DOHH2 (cell line): Measurements from ENCODE around the gene SLC7A5.

ENCODE experiments used
- H3F3A ChIP-seq: fragments of 200-600 bp; sonication (generic), shearing (Covaris generic); 2 replicates; pipeline ENCODE4 v1.6.0; 2016; ENCODE audit warnings: antibody characterized with exemption, mild to moderate bottlenecking; ENCODE audit not compliant: control insufficient read depth, insufficient read depth
- H3K27ac ChIP-seq: fragments of 200-600 bp; sonication (generic); 2 replicates; pipeline ENCODE4 v1.5.1; 2014; ENCODE audit warnings: low read depth, mild to moderate bottlenecking, low read length, moderate library complexity
- H3K27me3 ChIP-seq: fragments of 200-600 bp; sonication (generic); 2 replicates; pipeline ENCODE4 v1.6.1; 2014; ENCODE audit warnings: mild to moderate bottlenecking, low read length, mixed read lengths; ENCODE audit not compliant: control insufficient read depth
- H3K36me3 ChIP-seq: fragments of 200-600 bp; sonication (generic); 2 replicates; pipeline ENCODE4 v1.6.1; 2014; ENCODE audit warnings: mild to moderate bottlenecking, low read length, moderate library complexity, mixed read lengths; ENCODE audit not compliant: control insufficient read depth
- H3K4me1 ChIP-seq: fragments of 200-600 bp; sonication (generic); 2 replicates; pipeline ENCODE4 v1.6.1; 2014; ENCODE audit warnings: mild to moderate bottlenecking, low read length, mixed read lengths; ENCODE audit not compliant: control insufficient read depth
- H3K4me2 ChIP-seq: fragments of 200-600 bp; sonication (generic); 2 replicates; pipeline ENCODE4 v1.6.0; 2014; ENCODE audit warnings: mild to moderate bottlenecking, low read length, moderate library complexity
- H3K4me3 ChIP-seq: fragments of 200-600 bp; sonication (generic); 2 replicates; pipeline ENCODE4 v1.5.1; 2014; ENCODE audit warnings: mild to moderate bottlenecking, low read length, mixed read lengths
- H3K79me2 ChIP-seq: fragments of 200-600 bp; sonication (generic); 2 replicates; pipeline ENCODE4 v1.6.1; 2014; ENCODE audit warnings: mild to moderate bottlenecking, low read length, mixed read lengths; ENCODE audit not compliant: control insufficient read depth
- H3K9me2 ChIP-seq: fragments of 200-600 bp; sonication (generic); replicated peaks from 2 replicates; pipeline ENCODE4 v1.6.1; 2014; ENCODE audit warnings: mild to moderate bottlenecking, low read length, mixed read lengths; ENCODE audit not compliant: control insufficient read depth
- H3K9me3 ChIP-seq: fragments of 200-600 bp; sonication (generic); 2 replicates; pipeline ENCODE4 v1.6.1; 2014; ENCODE audit warnings: antibody characterized with exemption, low read length, mixed read lengths; ENCODE audit not compliant: control insufficient read depth, insufficient read depth
- H4K20me1 ChIP-seq: fragments of 200-600 bp; sonication (generic); 2 replicates; pipeline ENCODE4 v1.6.0; 2014; ENCODE audit warnings: low read depth, mild to moderate bottlenecking, antibody characterized with exemption, low read length, moderate library complexity; ENCODE audit not compliant: control insufficient read depth, insufficient read depth
- EZH2phosphoT487 ChIP-seq: fragments of 200-600 bp; sonication (generic); IDR thresholded peaks from 2 replicates; pipeline ENCODE4 v1.6.1; 2017; ENCODE audit warnings: borderline replicate concordance, mild to moderate bottlenecking, antibody characterized with exemption, low read length, moderate library complexity, mixed read lengths
- TF ChIP-seq, protein P1 (sequence below): fragments of 200-600 bp; sonication (generic); IDR thresholded peaks from one replicate; pipeline ENCODE4 v1.5.1; 2014; ENCODE audit warnings: antibody characterized with exemption, mild to moderate bottlenecking, low read depth, low read length; ENCODE audit not compliant: poor library complexity, severe bottlenecking

The SLC7A5 gene

DNA sequence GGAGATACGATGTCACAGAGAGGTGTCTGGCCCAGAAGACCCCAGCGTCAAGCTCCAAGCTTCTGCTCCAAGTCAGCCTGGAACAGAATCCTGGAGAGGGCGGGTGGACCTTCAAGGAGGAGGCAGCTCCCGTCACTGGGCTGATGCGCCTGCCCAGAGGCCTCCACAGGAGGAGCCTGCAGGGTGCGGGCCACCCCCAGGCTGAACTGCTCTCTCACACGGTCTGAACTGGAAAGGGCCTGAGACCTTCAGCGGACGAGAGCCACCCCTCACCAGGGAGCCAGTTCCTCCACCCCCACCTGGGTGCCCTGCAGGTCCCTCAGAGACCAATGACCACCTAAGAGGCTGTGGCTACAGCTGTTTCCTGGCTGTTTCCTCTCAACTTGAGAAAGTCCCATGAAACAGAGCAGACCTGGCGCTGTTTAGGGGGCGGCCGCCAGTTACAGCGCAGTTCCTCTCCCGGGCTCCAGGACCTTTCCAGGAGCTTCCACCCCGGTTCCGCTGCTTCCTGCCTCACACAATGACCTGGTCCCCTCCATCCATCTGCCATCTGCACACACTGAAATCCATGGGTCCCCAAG is 67.5 kb downstream of the SLC7A5 start:
- peaks cover 25% of the 10 kb centered on the region for H3K79me2 ChIP-seq
- H3K4me3 ChIP-seq: peak overlapping the region; percentile 61
- no peaks in the 10 kb centered on the region for H3K9me3 ChIP-seq
- TF ChIP-seq, protein P1, sequence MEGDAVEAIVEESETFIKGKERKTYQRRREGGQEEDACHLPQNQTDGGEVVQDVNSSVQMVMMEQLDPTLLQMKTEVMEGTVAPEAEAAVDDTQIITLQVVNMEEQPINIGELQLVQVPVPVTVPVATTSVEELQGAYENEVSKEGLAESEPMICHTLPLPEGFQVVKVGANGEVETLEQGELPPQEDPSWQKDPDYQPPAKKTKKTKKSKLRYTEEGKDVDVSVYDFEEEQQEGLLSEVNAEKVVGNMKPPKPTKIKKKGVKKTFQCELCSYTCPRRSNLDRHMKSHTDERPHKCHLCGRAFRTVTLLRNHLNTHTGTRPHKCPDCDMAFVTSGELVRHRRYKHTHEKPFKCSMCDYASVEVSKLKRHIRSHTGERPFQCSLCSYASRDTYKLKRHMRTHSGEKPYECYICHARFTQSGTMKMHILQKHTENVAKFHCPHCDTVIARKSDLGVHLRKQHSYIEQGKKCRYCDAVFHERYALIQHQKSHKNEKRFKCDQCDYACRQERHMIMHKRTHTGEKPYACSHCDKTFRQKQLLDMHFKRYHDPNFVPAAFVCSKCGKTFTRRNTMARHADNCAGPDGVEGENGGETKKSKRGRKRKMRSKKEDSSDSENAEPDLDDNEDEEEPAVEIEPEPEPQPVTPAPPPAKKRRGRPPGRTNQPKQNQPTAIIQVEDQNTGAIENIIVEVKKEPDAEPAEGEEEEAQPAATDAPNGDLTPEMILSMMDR: no peak
- no peak for TF ChIP-seq EZH2phosphoT487
- no peaks in the 10 kb centered on the region for H3K9me2 ChIP-seq
- no peaks in the 10 kb centered on the region for H3K27me3 ChIP-seq
- peak overlapping the region; percentile 88 for H3K27ac ChIP-seq
- H4K20me1 ChIP-seq: no peaks in the 10 kb centered on the region
- H3F3A ChIP-seq: peaks cover 17% of the 10 kb centered on the region
- peaks cover 8% of the 10 kb centered on the region; the same call in 1 of the 2 replicates for H3K36me3 ChIP-seq
- peak overlapping the region; percentile 95 for H3K4me2 ChIP-seq
- H3K4me1 ChIP-seq: peaks cover 64% of the 10 kb centered on the region

DNA sequence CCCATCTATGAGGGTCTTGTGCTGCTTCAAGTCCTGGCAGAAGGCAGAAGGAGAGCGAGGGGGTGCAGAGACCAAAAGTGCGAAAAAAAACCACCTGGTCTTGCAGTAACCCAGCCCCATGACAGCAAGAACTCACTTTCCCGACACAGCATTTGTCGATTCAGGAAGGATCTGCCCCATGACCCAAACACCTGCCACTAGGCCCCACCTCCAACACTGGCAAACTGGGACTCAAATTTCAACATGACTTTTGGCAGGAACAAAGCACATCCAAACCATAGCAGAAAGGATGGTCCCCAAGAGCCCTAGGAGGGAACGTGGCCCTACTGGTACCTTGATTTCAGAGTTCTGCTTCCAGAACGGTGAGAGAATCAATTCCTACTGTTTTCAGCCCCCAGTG is 68.8 kb downstream of the SLC7A5 start:
- H3K27me3 ChIP-seq: no peaks in the 10 kb centered on the region
- H3K4me2 ChIP-seq: no peak overlapping the region
- H3K27ac ChIP-seq: no peak overlapping the region
- no peaks in the 10 kb centered on the region for H3K9me3 ChIP-seq
- H3K4me1 ChIP-seq: peaks cover 51% of the 10 kb centered on the region
- TF ChIP-seq EZH2phosphoT487: no peak
- TF ChIP-seq, protein P1: no peak
- no peaks in the 10 kb centered on the region for H3K36me3 ChIP-seq
- H3K9me2 ChIP-seq: no peaks in the 10 kb centered on the region
- H3K79me2 ChIP-seq: peaks cover 21% of the 10 kb centered on the region
- peaks cover 5% of the 10 kb centered on the region; the same call in 1 of the 2 replicates for H3F3A ChIP-seq
- H4K20me1 ChIP-seq: no peaks in the 10 kb centered on the region
- H3K4me3 ChIP-seq: no peak overlapping the region

DNA sequence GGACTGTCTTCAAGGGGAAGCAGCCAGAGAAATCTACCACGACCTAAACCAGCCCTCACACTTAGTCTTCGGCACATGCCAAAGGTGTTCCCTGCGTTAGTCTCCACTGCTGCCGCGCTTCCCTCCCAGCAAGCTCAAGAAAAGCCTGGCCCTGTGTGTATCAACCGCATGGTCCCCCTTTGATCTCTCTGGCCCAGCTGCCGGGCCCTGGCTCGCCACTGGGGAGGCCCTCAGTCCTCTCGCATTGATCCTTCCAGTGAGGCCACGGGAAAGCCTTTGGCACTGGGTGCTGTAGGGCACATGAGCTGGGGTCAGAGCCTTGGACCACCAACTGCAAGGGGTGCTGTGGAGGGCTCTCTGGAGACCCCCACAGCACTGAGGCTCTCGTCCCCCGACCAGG is 74.0 kb downstream of the SLC7A5 start:
- H3K27ac ChIP-seq: no peak overlapping the region
- no peak overlapping the region for H3K4me3 ChIP-seq
- H3K4me1 ChIP-seq: peaks cover under 1% of the 10 kb centered on the region; the same call in 1 of the 2 replicates
- no peaks in the 10 kb centered on the region for H3K9me2 ChIP-seq
- H3K4me2 ChIP-seq: no peak overlapping the region
- H3K27me3 ChIP-seq: no peaks in the 10 kb centered on the region
- no peaks in the 10 kb centered on the region for H4K20me1 ChIP-seq
- no peaks in the 10 kb centered on the region for H3K9me3 ChIP-seq
- no peaks in the 10 kb centered on the region for H3K36me3 ChIP-seq
- TF ChIP-seq, protein P1: no peak
- TF ChIP-seq EZH2phosphoT487: no peak
- no peaks in the 10 kb centered on the region for H3F3A ChIP-seq
- no peaks in the 10 kb centered on the region for H3K79me2 ChIP-seq
